Activated T-cell treated with anti-CD3 and anti-CD28 coated beads for 24 hours (primary cell): ENCODE data around the gene ADAMTS2.

Experiments used
- DNase-seq: peaks from one replicate; pipeline ENCODE4 v3.0.0-alpha.2; 2020; ENCODE audit warnings: low read depth

ADAMTS2 gene

DNA sequence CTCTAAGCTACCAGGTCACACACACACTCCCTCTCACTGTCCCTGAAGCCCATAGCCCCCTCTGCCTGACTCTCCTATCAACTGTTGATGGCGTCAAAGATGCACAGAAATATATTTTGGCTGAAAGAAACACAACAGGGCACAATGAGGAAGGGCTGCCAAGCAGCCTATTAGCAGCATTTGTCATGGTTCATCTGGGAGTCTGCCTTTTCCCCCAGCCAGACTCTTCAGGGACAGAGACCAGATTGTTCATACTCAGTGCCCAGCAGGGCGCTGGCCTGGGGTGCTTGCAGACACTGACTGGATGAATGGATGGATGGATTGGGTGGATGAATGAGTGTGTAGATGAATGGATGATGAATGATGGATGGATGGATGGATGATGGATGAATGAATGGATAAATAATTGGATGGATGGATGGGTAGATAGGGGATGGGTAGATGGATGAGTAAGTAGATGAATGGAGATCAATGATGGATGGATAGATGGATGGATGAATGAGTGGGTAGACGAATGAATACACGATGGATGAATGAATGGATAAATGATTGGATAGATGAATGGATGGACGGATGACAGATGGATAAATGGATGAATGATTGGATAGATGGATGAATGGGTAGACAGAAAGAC, 90.5 kb downstream of the ADAMTS2 start:
- DNase-seq: no peak

DNA sequence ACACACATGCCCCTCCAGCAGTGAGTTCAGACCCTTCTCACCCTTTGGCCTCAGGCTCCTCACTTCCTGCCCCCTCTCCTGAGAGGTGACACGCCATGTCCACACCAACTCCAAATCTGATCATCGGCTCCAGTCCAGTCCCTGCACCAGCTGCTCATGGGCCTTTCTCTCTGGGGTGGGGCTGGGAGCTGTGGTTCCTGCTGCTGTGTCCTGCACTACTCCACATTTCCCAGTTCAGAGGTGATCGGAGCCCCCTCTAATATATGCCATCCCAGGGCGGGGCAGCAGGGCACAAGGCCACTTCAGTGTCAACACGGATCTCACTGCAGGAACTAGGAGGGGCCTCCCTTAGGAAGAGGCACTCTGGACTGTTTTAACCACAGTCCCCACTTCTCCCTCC, 91.5 kb downstream of the ADAMTS2 start:
- no peak for DNase-seq

DNA sequence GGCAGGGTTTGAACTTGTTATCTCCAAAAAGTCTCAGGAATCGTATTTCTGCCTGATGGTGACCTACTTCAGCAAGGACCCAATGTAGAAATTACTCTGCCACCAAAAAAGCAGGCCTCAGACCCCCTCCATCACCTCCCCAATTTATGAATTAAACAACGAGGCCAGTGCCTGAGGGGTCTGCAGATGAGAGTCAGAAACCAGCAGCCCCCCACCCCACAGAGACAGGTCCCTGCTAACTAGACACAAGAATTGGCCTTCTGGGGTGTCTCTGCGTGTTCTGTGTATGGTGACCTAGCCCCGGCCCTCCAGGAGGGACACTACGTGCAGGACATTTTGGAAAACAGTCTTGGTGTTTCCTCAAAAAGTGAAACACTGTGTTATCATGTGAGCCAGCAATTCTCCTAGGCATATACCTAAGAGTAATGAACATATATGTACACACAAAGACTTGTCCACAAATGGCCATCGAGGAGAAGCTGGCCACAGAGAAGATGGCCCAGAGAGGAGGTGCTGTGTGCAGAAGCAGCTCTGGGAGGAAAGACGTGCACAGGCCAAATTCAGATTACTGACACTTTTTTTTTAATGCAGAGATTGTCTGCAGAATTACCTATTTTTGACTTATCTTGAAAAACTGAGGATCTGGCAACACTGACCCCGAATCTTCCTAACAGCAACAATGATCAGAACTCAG, 93.8 kb downstream of the ADAMTS2 start:
- DNase-seq: no peak

DNA sequence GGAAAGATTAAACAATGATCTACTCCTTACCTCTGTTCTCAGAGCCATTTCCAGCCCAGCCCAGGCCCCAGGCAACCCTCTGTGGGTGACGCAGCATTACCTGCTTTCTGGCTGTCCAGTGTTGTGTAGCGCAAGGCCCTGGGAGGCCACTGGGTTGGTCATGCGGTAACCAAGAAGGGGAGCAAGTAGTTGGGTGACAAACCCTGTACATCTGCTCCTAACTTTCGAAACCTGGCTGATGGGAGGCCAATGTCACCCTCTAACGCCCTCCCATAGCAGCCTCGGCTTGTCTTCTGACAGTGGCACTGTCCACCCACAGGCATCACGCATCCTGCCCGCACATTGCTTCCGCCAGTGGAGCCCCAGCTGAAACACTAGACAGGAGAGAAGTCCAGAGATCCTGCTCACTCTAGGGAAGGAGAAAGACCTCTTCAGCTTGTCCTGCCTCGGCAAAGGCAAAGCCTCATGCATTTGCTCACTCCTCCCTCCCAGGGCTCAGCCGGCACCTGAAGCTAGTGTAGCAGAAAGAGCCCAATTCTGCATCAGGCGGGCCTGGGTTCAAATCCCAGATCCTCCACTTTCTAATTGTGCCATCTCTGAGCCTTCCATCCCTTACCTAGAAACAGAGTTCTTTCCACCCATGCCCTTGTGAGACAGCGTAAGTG, 94.6 kb downstream of the ADAMTS2 start:
- DNase-seq: no peak

DNA sequence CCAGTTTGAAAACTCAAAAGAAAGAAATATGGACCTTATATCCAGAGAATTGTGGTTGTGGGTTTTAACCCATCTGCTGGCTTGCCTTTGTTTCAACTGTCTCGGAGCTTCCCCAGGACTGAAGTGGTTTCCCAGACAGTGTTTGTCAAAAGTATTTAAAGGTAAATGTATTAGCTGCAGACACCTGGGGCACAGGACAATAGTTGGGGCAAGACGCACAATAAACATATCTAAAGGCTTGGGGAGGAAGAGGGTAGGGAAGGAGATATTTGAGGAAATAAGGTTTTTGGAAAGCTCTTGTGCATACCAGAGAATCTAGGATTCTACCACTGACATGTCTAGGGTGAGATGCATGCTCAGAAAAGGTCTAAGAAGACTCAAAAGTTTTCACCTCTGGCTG, 99.0 kb downstream of the ADAMTS2 start:
- no peak for DNase-seq

DNA sequence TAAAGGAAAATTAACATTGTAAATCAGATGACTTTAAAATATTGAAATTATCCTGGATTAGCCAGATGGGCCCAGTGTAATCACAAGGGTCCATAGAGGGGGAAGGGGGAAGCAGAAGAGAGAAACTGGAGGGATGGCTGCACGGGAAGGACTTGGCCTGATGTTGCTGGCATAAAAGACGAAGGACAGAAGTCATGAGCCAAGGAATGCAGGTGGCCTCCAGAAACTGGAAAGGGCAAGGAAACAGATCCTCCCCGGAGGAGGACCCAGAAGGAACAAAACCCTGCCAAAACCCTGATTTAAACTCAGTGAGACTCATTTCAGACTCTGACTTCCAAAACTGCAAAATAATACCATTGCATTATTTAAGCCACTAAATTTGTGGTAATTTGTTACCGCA, 100.2 kb downstream of the ADAMTS2 start:
- no peak for DNase-seq

DNA sequence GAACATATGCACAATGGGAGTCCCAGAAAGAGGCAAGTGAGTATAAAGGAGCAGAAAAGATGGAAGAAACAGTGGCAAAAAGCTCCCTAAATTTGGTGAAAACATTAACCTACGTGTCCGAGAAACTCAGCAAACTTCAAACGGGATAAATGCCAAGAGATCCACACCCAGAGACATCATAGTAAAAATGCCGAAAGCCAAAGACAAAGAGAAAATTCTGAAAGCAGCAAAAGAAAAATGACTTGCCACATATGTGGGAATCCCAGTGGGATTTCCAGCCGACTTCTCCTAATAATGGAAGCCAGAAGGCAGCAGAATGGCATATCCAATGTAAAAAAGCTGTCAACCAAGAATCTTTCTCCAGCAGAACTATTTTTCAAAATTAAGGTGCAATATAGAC, 101.2 kb downstream of the ADAMTS2 start:
- no peak for DNase-seq

DNA sequence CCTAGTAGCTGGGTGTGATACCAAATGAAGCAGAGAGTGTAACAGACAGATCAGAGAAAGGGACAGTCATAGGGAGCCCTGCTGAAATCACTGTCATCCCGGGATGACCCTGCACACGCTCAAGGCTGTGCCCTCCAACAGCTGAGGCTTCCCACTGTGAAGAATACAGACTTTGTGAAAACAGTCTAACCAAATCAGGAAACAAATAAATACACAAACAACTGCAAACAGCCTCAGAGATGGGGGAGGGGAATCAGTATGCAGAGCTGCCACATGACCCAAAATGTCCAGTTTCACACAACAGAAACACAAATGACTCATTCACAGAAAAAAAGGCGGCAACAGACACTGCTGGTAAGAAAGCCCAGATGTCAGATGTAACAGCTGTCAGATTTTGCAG, 101.9 kb downstream of the ADAMTS2 start:
- DNase-seq: no peak

DNA sequence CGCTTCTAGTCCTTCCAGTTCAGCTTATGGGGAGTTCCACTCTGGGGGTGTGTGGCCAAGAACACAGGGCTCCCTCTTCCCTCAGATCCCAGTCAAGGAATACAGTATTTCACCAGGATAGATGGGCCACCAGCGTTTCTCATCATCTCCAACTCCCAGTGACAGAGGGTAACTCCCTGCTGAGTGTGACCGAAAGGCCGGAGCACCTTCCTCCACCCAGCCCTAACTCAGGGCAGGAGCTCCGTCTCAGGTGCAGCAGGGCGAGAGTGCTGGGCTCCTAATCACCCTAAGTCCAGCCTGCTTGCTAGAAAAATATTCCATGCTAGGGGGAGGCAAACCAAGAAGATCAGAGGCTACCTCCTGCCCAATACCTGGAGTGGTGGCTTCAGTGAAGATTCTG, 102.6 kb downstream of the ADAMTS2 start:
- DNase-seq: no peak

DNA sequence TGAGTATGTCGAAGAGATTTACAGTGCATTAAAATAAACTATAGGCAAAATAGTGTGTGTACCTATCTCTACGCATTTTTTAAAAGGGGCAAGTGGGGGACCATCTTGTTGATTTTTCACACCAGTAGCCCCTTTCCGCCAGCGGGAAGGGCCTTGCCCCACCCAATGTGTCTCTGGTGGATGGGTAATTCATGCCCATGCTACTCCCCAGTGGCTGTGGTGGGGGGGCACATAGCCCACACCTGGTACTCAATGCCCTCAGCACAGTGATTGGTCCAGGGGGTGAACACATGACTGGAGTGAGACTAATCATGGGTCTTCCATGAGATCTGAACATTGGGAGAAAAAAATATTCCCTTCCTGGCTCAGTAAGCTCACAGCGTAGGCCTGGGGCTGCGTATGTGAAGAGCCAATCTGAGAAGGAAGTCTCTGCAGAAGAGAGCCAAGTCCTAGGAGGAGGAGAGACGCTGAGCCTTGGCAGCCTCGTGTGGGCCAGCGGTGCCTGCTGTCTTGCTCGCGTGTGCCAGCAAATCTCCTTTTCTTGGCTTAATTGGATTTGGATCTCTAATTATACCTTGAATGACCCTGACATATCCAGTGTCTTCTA, 103.4 kb downstream of the ADAMTS2 start:
- no peak for DNase-seq

DNA sequence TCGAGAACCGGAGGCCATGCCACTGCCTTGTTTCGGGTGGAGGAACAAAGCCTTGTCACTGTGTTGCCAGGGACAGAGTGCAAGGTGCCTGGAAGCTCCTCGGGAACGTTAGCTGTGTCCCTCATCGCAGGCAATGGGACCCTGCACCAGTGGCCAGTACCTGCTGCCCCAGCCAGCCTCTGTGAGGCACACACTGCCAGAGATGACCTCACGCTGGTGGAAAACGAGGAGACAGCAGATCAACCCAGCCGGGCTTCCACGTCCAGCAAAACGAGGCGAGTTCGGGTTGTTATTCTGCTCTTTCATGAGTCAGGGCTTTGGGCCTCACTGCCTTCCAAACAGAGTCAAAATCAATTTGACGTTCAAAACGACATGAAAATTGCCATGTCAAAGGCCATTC, 104.1 kb downstream of the ADAMTS2 start:
- no peak for DNase-seq

DNA sequence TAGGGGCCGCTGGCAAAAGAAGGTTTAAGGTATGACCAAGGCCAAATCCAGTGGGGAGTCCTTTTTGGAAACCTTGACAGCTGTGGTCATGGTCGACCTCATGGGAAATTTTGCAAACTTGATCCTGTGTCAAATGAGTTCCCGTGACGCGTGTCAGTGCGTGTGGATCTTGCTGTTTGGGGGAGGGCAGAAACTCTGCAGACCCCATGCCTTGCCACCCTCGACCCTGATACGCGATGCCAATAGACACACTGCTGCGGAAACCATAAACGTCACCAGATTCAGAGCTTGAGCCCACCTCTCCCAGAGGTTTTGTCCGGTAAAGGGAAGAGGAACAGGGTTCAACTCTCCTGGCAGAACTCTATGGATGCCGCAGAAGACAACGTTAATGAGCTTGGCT, 104.7 kb downstream of the ADAMTS2 start:
- no peak for DNase-seq

DNA sequence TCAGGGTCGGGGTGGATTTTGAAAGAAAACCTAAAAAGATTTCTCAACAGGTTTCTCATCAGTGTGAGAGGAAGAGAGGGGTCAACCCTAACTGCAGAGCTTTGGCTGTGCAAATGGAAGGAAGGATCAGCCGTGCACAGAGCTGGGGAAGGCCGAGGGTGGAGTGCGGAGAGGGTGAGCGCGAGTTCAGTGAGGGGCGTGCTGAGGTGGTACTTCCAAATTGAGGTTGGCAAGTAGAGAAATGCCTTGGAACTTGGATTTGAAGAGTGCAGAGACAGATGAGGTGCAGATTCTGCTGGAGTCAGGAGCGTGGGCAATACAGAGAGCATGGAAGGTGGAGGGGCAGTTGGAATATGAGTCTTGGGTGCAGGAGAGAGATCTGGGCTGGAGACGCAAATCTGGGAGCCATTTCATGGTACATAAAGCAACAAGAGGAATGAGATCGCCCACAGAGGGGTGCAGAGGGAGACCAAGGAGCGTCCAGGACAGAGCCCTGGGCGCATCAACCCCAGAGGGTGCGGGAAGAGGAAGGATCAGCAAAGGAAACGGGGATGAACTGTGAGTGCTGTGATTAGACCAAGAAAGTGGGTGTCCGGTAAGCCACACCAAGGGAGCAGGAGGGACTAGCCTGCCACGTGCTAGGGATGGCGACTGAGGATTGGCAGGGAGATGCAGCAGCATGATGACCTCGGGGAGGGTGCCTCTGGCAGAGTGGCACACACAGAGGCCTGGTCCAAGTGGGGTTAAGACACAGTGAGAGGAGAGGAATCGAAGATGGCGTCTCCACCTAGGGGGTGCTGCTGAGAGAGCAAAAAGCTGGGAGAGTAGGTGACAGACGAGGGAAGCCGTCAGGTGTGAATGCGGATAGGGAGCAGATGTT, 105.8 kb downstream of the ADAMTS2 start:
- no peak for DNase-seq

DNA sequence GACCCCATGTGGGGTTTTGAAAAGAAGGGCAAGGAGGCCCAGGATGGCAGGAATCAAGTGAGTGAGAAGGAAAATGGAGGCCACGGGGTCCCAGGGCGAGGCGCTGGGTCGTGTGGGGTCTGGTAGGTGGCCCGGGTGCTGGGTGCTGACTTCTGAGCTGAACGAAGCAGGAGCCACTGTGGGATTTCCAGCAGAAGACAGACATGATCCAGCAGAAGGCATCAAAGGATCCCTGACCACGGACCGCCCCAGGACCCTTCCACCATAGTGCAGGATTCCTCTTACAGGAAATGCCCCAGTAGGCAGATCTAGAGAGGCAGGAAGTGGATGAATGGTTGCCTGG, 106.7 kb downstream of the ADAMTS2 start:
- DNase-seq: no peak

DNA sequence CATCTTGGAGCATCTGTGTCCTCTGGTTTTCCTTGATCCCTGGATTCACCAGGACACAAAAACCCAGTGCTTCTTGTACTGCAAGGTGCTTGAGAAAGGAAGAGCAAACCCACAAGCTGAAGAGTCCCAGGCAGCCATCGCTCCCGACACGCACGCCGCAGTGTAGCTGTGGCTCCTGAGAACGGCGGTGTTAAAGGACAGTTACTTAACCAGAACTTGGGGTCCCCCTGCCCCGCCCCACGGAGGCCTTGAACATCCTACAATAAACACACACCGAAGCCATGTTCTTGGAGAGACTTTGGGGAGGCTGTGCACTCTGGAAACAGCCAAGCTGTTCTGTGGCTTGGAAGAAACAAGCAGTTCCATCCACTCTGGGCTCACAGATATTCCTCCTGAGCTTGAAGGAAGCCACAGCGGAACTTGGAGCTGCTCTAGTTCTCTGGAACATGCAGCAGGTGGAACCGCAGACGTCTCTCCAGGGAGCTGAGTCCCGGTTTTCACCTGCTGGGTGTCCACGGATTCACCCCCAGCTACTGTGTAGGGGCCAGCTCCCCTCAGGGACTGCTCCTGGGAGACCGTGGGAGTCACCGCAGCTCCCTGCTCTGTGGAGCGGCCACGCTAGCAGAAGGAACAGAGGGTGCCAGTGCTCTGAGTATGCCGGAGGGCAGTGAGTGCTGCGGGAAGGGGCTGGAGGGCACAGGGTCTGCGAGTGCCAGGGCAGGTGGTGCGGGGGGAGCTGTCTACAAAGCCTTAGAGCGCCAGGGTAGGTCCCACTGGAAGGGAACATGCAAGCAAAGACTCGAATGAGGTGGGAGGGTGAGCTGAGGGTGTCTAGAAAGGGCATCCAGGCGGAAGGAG, 107.3 kb downstream of the ADAMTS2 start:
- DNase-seq: no peak

DNA sequence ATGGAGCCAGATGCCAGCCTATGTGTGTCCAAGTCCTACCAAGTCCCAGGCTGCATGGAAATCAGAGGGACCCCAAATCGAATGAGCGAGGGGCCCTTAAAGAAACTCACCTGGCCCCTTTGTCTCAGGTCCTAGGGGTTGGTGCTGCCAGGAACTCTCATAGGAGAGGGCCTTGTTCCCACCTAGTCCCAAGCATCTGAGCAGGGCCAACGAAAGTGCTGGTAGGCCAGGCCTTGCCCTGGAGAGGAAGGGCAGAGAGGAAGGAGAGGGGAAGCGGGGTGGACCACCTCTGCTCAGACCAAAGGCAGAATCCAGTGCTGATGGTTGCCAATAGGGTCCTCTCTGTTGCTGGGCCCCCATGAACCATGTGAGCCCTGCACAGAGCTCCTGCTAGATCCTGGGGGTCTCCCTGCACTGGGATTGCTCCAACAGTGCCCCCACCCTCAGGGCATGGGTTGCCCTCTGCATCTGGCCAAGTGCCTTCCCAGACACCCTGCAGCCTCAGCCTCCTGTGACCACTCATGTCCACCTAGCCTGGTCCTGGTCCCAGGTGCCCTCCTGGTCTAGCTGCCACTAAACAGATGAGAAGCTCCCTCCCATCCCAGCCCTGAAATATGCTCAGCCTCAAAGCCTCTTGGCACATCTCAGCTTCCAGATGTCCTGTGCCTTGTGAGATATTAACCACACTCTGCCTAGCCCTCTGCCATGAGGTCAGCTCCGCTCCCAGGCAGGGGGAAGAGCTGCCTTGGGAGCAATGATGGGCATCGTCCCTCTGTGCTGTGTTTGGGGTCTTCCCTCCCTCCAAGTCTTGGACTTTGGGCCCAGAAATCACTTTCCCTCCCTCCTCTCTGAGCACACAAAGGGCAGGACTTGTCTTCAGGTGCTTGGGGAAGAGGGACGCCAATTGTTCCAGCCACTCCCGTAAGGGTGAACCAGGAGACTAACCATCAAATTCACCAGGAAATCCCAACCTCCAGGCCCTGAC, 109.6 kb downstream of the ADAMTS2 start:
- no peak for DNase-seq

DNA sequence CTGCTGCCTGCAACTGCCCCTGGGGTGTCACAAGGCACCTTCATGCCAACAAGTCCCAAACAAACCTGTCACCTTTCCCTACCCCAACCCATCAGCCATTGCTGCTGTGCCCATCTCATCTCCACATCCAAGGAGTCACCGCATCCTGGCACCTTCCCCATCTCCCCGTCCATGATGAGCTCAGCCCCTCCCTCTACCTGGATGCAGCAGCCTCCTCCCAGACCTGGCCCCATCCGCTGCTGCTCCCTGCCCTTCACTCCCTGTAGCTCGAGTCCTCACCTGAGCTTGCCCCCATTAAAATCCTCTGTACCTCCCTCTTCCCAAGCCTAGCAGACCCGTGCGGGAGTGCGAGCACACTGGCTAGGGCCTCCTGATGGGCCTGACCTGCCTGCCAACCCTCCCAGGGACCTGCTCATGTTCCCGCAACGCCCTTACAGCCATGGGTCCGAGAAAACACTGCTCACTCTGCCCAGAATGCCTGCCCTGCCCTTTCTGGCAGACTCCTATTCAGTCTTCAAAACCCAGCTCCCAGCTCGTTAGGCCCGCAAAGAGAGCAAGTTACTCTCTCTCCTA, 110.6 kb downstream of the ADAMTS2 start:
- DNase-seq: no peak

DNA sequence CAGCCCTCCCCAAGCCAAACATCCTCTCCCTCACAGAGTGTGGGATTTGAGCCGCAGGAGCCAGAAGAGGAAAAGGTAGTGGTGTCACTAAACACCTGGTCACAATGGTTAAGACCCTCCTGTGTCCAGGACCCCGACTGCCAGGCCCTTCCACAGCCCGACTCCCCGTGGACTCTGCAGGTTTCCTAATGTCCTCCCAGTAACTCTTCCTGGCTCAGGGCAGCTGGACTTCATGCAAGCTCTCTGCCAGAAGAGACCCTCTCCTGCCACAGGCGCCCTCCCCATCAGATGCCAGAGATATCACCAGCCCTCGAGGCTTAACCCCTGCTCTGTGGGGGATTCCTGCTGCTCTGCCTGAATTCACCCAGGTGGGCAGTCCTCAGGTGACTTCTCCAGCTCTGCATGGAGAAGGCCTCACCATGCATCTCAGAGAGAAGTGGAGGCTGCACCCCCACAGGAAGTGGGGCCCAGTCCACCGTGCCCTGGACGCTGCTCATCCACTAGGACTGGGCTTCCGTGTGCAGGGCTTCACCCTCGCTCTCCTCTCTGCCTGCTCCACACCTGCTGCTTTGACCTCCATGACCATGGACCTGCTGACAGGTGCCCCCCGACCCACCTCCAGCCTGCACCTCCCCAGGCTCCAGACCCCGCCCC, 111.2 kb downstream of the ADAMTS2 start:
- no peak for DNase-seq

DNA sequence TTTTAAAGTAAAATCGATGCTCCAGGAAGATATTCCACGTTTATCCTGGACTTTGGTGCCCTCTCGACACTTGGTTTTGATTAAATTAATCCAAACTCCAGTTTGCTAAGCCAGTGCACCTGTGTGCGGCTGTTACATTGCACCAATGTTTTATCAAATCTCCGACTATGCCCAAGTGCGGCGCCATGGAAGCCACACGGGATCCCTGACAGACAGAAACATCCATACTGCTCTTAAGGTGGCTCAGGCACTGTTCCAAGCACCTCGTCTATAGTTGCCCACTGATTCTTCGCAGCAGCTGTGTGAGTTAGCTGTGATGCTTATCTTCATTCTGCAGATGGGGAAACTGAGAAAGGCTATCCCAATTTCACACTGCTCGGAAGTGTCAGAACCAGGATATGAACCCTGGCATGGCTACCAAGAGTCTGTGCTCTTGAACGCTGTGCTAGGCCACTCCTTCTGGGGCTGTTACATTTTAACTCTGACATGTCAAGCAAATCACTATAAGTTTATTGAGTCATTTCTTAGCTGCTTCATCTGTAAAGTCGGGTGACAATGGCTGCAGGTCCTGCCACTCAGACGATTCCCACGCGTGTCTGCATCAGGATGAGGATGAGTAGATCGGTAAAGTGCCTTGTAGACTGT, 113.0 kb downstream of the ADAMTS2 start:
- DNase-seq: no peak
